ENCODE measurements around the gene SULT1E1.
"Not testable (repeated sequence)": the region's sequence is repeated elsewhere in the genome, so short reads cannot be mapped to it uniquely, and the experiment has no call there.

The SULT1E1 gene

GRCh38 chr4:69843932-69844331, 16.0 kb downstream of the SULT1E1 start:
- no peak for DNase-seq (ENCODE audit: extremely low read depth in 1 of 2, low read depth in 1 of 2)

DNA sequence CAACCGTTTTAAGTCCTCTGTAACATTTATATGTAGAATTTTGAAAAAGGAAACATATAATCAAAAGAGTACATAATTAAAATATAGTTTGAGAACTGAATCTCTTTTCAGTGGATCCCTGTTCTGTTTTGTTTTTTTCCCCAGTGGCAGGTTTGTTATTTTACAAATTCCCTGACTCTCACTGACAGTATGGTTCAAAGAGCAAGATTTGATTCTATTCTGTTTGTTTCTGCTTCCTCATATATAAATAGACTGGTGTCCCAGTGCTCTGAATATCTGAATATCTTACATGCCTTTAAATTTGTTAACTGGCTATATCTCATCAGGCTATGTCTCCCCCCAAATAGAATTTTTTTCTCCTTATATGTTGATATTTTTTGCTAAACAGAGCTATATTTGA, 16.6 kb downstream of the SULT1E1 start:
- no peak for DNase-seq (ENCODE audit: extremely low read depth in 1 of 2, low read depth in 1 of 2)

DNA sequence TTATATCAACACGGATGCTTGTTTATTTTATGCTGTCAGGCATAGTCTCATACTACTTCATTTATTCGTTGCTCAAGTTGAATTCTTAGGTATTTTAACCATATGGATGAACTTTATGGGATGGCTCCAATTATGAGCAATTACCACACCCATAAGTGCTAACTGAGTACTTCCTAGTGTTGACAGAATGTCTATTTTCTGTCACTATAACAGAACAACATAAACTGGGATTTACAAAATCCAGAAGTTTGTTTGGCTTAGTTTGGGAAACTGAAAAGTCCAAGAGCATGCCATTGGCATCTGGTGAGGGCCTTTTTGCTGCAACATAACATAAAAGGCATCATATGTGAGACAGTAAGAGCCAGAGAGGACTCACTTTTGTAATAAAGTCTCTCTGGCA, 21.0 kb downstream of the SULT1E1 start:
- DNase-seq (ENCODE audit: extremely low read depth in 1 of 2, low read depth in 1 of 2): no peak

DNA sequence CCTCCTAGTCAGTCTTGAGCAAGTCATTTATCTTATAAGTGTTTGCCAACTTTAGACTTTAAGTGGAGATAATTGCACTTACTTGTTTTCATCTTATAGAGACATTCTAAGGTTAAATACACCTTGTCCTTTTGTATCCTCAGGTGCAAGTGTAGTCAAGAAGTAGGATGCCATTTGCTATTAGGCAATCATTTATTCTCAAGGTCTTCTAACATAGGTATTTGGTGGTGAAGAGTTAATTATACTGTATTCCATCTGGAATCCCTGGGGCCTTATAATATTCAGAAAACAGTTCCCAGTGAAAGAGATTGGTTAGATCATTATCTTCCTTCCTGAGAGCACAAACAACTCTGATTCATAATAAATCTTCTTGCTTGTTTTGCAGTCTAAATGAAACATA, 23.7 kb downstream of the SULT1E1 start:
- DNase-seq (ENCODE audit: extremely low read depth in 1 of 2, low read depth in 1 of 2): no peak

- DNase-seq (ENCODE audit: extremely low read depth in 1 of 2, low read depth in 1 of 2): no peak
These were observed 24.2 kb downstream of the SULT1E1 start for GRCh38 chr4:69835766-69836165.

DNA sequence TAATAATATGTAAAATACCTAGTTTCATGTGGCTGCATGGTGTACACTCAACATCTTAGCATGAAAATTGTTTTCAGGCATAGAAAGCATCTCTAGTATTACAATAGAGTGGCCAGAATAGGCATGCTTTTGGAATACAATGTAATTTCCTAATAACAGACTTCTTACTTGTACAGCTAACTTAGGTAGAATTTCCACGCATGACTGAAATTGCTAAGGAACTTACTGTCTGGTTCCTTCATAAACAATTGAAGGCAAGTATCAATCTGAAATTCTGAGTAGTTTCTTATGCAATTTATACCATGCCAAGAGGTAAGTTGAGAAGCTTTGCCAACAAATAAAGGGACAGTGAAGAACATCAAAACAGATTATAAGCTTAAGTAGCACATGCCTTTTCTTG, 26.7 kb downstream of the SULT1E1 start:
- DNase-seq (ENCODE audit: extremely low read depth in 1 of 2, low read depth in 1 of 2): no peak

- DNase-seq (ENCODE audit: extremely low read depth in 1 of 2, low read depth in 1 of 2): no peak
These were observed 27.5 kb downstream of the SULT1E1 start for GRCh38 chr4:69832326-69833030.

GRCh38 chr4:69831646-69832325, 28.2 kb downstream of the SULT1E1 start:
- no peak for DNase-seq (ENCODE audit: extremely low read depth in 1 of 2, low read depth in 1 of 2)

DNA sequence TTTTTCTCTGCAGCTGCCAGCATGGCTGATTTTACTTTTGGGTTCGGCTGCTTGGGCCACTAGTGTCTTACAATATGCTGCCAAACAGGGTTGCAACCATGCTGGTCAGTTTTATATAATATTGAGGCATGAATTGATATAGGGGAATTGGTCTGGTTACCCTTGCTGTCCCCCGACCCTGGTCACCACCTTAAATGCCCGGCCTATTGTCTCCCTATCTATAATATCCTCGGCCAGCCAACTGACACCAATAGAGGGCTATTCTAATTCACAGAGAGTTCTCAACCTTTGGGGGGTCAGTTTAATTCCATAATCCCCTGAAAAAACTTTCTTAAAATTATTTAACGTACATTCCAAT, 28.7 kb downstream of the SULT1E1 start:
- DNase-seq (ENCODE audit: extremely low read depth in 1 of 2, low read depth in 1 of 2): no peak

- DNase-seq (ENCODE audit: extremely low read depth in 1 of 2, low read depth in 1 of 2): no peak
These were observed 29.2 kb downstream of the SULT1E1 start for GRCh38 chr4:69830560-69831269.

- DNase-seq (ENCODE audit: extremely low read depth in 1 of 2, low read depth in 1 of 2): no peak
These were observed 29.8 kb downstream of the SULT1E1 start for GRCh38 chr4:69830192-69830559.

GRCh38 chr4:69829678-69830077, 30.3 kb downstream of the SULT1E1 start:
- DNase-seq (ENCODE audit: extremely low read depth in 1 of 2, low read depth in 1 of 2): no peak

DNA sequence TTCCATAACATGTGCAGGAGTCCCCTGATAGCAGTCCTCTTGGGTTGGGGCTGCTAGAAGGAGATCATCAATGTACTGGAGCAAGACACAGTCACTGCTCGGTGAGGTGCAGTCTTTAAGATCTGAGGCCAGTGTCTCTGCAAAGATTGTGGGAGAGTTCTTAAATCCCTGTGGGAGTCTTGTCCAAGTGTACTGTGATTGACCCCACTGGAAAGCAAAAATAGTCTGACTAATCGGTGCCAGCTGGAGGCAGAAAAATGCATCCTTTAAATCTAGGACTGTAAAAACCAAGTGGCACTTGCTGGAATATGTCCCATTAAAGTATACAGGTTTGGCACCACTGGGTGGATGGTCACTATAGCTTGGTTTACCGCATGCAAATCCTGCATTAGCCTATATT, 31.1 kb downstream of the SULT1E1 start:
- DNase-seq (ENCODE audit: extremely low read depth in 1 of 2, low read depth in 1 of 2): no peak

- not testable (repeated sequence) for DNase-seq (ENCODE audit: extremely low read depth in 1 of 2, low read depth in 1 of 2)
These were observed 34.9 kb downstream of the SULT1E1 start for GRCh38 chr4:69825056-69825455.

- DNase-seq (ENCODE audit: extremely low read depth in 1 of 2, low read depth in 1 of 2): peak in 1 of 2 donors; percentile 4
These were observed 36.3 kb downstream of the SULT1E1 start for GRCh38 chr4:69823481-69824186.

DNA sequence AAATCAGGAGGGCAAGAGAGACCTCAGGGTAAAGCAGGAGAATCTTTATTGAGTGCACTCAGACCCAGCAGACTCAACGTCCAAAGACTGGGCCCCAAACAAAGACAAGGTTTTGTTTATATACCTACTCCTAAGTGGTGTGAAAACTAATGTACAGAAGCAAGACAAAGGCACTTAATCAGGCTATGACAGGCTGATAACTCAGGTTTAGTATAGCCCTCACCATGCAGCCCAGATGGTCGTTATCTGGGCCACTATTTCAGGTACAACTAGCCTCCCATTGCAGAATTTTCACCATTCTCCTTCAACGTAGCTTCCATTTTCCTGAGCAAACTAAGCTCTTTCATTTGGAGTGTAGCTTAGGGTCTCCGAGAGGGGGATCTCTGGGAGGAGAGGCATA, 36.9 kb downstream of the SULT1E1 start:
- no peak for DNase-seq (ENCODE audit: extremely low read depth in 1 of 2, low read depth in 1 of 2)

DNA sequence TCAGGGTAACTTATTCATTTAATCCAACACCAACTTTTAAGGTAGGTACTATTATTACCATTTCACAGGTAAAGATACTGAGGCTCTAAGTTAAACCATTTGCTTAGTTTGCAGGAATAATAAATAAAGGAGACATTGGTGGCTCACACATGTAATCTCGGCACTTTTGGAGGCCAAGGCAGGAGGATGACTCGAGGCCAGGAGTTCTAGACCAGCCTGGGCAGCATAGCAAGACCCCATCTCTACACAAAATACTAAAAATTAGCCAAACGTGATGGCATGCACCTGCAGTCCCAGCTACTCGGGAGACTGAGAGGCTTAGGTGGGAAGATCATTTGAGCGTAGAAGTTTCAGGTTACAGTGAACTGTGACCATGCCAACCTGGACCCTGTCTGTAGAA, 37.7 kb downstream of the SULT1E1 start:
- no peak for DNase-seq (ENCODE audit: extremely low read depth in 1 of 2, low read depth in 1 of 2)

DNA sequence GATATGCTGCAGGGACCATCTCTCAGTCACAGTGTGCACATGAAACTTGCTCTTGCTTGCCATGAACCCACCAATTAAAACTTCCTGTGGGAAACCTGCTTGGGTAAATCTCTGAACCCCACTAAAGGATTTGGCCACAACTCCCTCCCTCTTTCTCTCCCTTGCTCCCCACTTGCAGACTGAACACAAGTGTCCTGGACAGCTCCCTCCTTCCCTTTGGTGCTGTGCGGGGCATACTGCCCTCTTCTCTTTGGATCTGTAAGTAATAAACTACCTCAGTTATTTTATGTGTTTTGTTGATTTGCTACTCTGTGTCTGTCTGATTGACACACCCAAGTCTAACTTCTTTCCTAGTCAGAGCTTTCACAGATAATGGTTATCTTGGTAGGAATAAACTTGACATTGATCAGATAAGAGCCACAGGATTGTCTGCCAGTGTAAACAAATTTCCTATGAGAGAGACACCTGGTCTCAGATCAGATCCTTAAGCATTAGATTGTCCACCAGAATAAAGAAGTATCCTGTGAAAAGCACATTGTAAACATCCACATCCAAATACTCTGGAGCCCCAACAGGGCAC, 41.8 kb downstream of the SULT1E1 start:
- no peak for DNase-seq (ENCODE audit: extremely low read depth in 1 of 2, low read depth in 1 of 2)

- no peak for DNase-seq (ENCODE audit: extremely low read depth in 1 of 2, low read depth in 1 of 2)
These were observed 43.7 kb downstream of the SULT1E1 start for GRCh38 chr4:69816236-69816635.

- no peak for DNase-seq (ENCODE audit: extremely low read depth in 1 of 2, low read depth in 1 of 2)
These were observed 46.3 kb downstream of the SULT1E1 start for GRCh38 chr4:69813628-69814027.

GRCh38 chr4:69811166-69811565, 48.8 kb downstream of the SULT1E1 start:
- no peak for DNase-seq (ENCODE audit: extremely low read depth in 1 of 2, low read depth in 1 of 2)
